NT2/D1 (cell line): ENCODE data around the gene BTBD2.

ENCODE experiments used
- SUZ12 ChIP-seq: IDR thresholded peaks from 2 replicates; pipeline ENCODE4 v1.6.1; 2011; ENCODE audit not compliant: insufficient read length, insufficient read depth; ENCODE audit errors: extremely low read depth
- YY1 ChIP-seq: IDR thresholded peaks from 2 replicates; pipeline ENCODE4 v1.6.1; 2011; ENCODE audit not compliant: insufficient read length, insufficient read depth
- ZNF274 ChIP-seq: IDR thresholded peaks from 2 replicates; pipeline ENCODE4 v1.6.1; 2011; ENCODE audit warnings: mild to moderate bottlenecking, low read depth, low read length

GRCh38 chr19:2011169-2011568, 4.3 kb downstream of the BTBD2 start:
- TF ChIP-seq YY1 (no peak), SUZ12 (no peak), ZNF274 (no peak)
